Smooth muscle cell (in vitro differentiated cells): ENCODE measurements around the gene GPC5. TPM values are rescaled to one million over a fixed set of nuclear protein-coding genes. Genes with fewer than 3 reads are reported as not detected.

Source experiments
- DNase-seq: peaks from one replicate; lab custom pipeline; 2025; ENCODE audit not compliant: unreplicated experiment; lab: John Stamatoyannopoulos, UW
- H2AFZ ChIP-seq: fragments of 200-600 bp; sonication (generic); 2 replicates; pipeline ENCODE4 v1.6.0; 2016; ENCODE audit warnings: antibody characterized with exemption, low read depth, mild to moderate bottlenecking
- H3F3A ChIP-seq: fragments of 200-600 bp; sonication (generic); 2 replicates; pipeline ENCODE4 v1.6.0; 2017; ENCODE audit warnings: antibody characterized with exemption, low read depth
- H3K27ac ChIP-seq: fragments of 200-600 bp; sonication (generic); 2 replicates; pipeline ENCODE4 v1.5.1; 2016; ENCODE audit warnings: low read depth, mild to moderate bottlenecking
- H3K27me3 ChIP-seq: fragments of 200-600 bp; sonication (generic); 2 replicates; pipeline ENCODE4 v1.6.1; 2016; ENCODE audit warnings: low read depth, mild to moderate bottlenecking
- H3K36me3 ChIP-seq: fragments of 200-600 bp; sonication (generic); 2 replicates; pipeline ENCODE4 v1.5.1; 2016; ENCODE audit warnings: low read depth
- H3K4me1 ChIP-seq: fragments of 200-600 bp; sonication (generic); 2 replicates; pipeline ENCODE4 v1.5.1; 2016; ENCODE audit warnings: low read depth
- H3K4me2 ChIP-seq: fragments of 200-600 bp; sonication (generic); 2 replicates; pipeline ENCODE4 v1.6.0; 2016; ENCODE audit warnings: mild to moderate bottlenecking
- H3K4me3 ChIP-seq: fragments of 200-600 bp; sonication (generic); 2 replicates; pipeline ENCODE4 v1.5.1; 2016; ENCODE audit warnings: mild to moderate bottlenecking
- H3K79me2 ChIP-seq: fragments of 200-600 bp; sonication (generic); 2 replicates; pipeline ENCODE4 v1.6.0; 2016; ENCODE audit warnings: low read depth, mild to moderate bottlenecking
- H3K9ac ChIP-seq: fragments of 200-600 bp; sonication (generic); 2 replicates; pipeline ENCODE4 v1.6.0; 2016; ENCODE audit warnings: low read depth
- H3K9me3 ChIP-seq: fragments of 200-600 bp; sonication (generic); replicated peaks from 2 replicates; pipeline ENCODE4 v1.5.1; 2016; ENCODE audit warnings: low read depth
- H4K20me1 ChIP-seq: fragments of 200-600 bp; sonication (generic); 2 replicates; pipeline ENCODE4 v1.6.0; 2016; ENCODE audit warnings: low read depth
- CTCF ChIP-seq: fragments of 200-600 bp; sonication (generic); IDR thresholded peaks from 2 replicates; pipeline ENCODE4 v1.5.1; 2017; ENCODE audit warnings: borderline replicate concordance, mild to moderate bottlenecking, antibody characterized with exemption; ENCODE audit not compliant: insufficient read depth, poor library complexity, severe bottlenecking
- whole genome bisulfite sequencing: methylation state at CpG from one replicate; pipeline ENCODE4 v1.1.7; 2016; ENCODE audit warnings: low lambda C conversion rate; 5-methylcytosine and 5-hydroxymethylcytosine counted together
- polyA plus RNA-seq: library from polyadenylated mRNA; unstranded; fragments of >200 nt; fragmentation: Nextera tagmentation; extraction: Ambion mirVana; gene quantifications from 2 replicates; pipeline ENCODE4 v1.2.1, GENCODE V29; 2016
- total RNA-seq: library from RNA; depleted of rRNA; stranded (reverse); fragments of >200 nt; gene quantifications from 2 replicates; pipeline ENCODE4 v1.2.3, GENCODE V29; 2014

The GPC5 gene
- total and polyA plus RNA-seq, 2 experiments from 2014 or later, result 0.99 to 1.0 TPM

GRCh38 chr13:91537376-91537775 lies 139.0 kb downstream of the GPC5 start:
- no peak overlapping the region for H2AFZ ChIP-seq
- no peak overlapping the region for H3K27ac ChIP-seq
- no peaks in the 10 kb centered on the region for H3K36me3 ChIP-seq
- H3F3A ChIP-seq, result no peaks in the 10 kb centered on the region
- H3K79me2 ChIP-seq, result no peaks in the 10 kb centered on the region
- H3K4me2 ChIP-seq, result no peak overlapping the region
- no peak overlapping the region for H3K9ac ChIP-seq
- no peak overlapping the region for H3K4me3 ChIP-seq
- H3K9me3 ChIP-seq, result no peaks in the 10 kb centered on the region
- H4K20me1 ChIP-seq, result no peaks in the 10 kb centered on the region
- no peak for TF ChIP-seq CTCF
- WGBS, result 94% methylated on average over 2 of the region's 2 CpGs
- DNase-seq, result no peak
- no peaks in the 10 kb centered on the region for H3K27me3 ChIP-seq
- H3K4me1 ChIP-seq, result peaks cover 6% of the 10 kb centered on the region

- WGBS, result 82% methylated on average over 3 of the region's 3 CpGs
- H3K4me2 ChIP-seq, result peak overlapping the region; percentile 5
- H3K27me3 ChIP-seq, result no peaks in the 10 kb centered on the region
- no peak overlapping the region for H3K4me3 ChIP-seq
- peaks cover 13% of the 10 kb centered on the region for H3K4me1 ChIP-seq
- no peaks in the 10 kb centered on the region for H3K79me2 ChIP-seq
- H3K9me3 ChIP-seq, result no peaks in the 10 kb centered on the region
- H3K36me3 ChIP-seq, result no peaks in the 10 kb centered on the region
- DNase-seq, result no peak
- peak overlapping the region; percentile 18 for H3K27ac ChIP-seq
- no peak overlapping the region for H3K9ac ChIP-seq
- H2AFZ ChIP-seq, result peak overlapping the region; percentile 6
- H3F3A ChIP-seq, result no peaks in the 10 kb centered on the region
- TF ChIP-seq CTCF, result no peak
- no peaks in the 10 kb centered on the region for H4K20me1 ChIP-seq
These were observed 141.1 kb downstream of the GPC5 start for GRCh38 chr13:91539286-91540157.

- Histone ChIP-seq H3F3A (no peaks in the 10 kb centered on the region), H2AFZ (peak overlapping the region; percentile 6), H4K20me1 (no peaks in the 10 kb centered on the region), H3K9ac (no peak overlapping the region), H3K27me3 (no peaks in the 10 kb centered on the region), H3K36me3 (no peaks in the 10 kb centered on the region), H3K27ac (peak overlapping the region; percentile 18), H3K4me1 (peaks cover 14% of the 10 kb centered on the region), H3K4me2 (peak overlapping the region; percentile 5), H3K9me3 (no peaks in the 10 kb centered on the region), H3K79me2 (no peaks in the 10 kb centered on the region), H3K4me3 (no peak overlapping the region)
- 57% methylated on average over 1 of the region's 1 CpG for WGBS
- no peak for DNase-seq
- no peak for TF ChIP-seq CTCF
These were observed 141.8 kb downstream of the GPC5 start for GRCh38 chr13:91540158-91540736.
